COLO668 (cell line): ENCODE results near the gene CCDC174.
"Not testable (repeated sequence)": the region's sequence is repeated elsewhere in the genome, so short reads cannot be mapped to it uniquely, and the experiment has no call there.

ENCODE experiments used
- DNase-seq: peaks from one replicate; lab custom pipeline; 2025; ENCODE audit not compliant: unreplicated experiment; lab: John Stamatoyannopoulos, UW

CCDC174 gene

GRCh38 chr3:14651440-14652251 lies at the start of gene CCDC174:
Gene CCDC174, plus strand, starts transcription at chr3:14651762. Its CDS starts 75 bp downstream, at chr3:14651837.
- DNase-seq: peak; percentile 91

- DNase-seq: peak; percentile 17
Observed at GRCh38 chr3:14602006-14602803, 49.4 kb upstream of the CCDC174 start.

GRCh38 chr3:14602804-14603644 lies 48.5 kb upstream of the CCDC174 start:
- DNase-seq: peak; percentile 21

- DNase-seq: no peak
Observed at GRCh38 chr3:14605067-14605466, 46.5 kb upstream of the CCDC174 start.

GRCh38 chr3:14605744-14606143 lies 45.8 kb upstream of the CCDC174 start:
- no peak for DNase-seq

GRCh38 chr3:14606669-14607339 lies 44.8 kb upstream of the CCDC174 start:
- DNase-seq: no peak

GRCh38 chr3:14608298-14608697 lies 43.3 kb upstream of the CCDC174 start:
- no peak for DNase-seq

GRCh38 chr3:14609058-14609457 lies 42.5 kb upstream of the CCDC174 start:
- DNase-seq: not testable (repeated sequence)

GRCh38 chr3:14609506-14609905 lies 42.1 kb upstream of the CCDC174 start:
- DNase-seq: no peak

- DNase-seq: no peak
Observed at GRCh38 chr3:14609941-14610340, 41.6 kb upstream of the CCDC174 start.

GRCh38 chr3:14614189-14614588 lies 37.4 kb upstream of the CCDC174 start:
- no peak for DNase-seq

- no peak for DNase-seq
Observed at GRCh38 chr3:14614862-14615261, 36.7 kb upstream of the CCDC174 start.

GRCh38 chr3:14616606-14617507 lies 34.7 kb upstream of the CCDC174 start:
- DNase-seq: no peak

- no peak for DNase-seq
Observed at GRCh38 chr3:14617508-14618023, 34.0 kb upstream of the CCDC174 start.

- no peak for DNase-seq
Observed at GRCh38 chr3:14619605-14620004, 32.0 kb upstream of the CCDC174 start.

GRCh38 chr3:14620512-14620911 lies 31.1 kb upstream of the CCDC174 start:
- no peak for DNase-seq

GRCh38 chr3:14621093-14621492 lies 30.5 kb upstream of the CCDC174 start:
- no peak for DNase-seq

GRCh38 chr3:14622368-14622767 lies 29.2 kb upstream of the CCDC174 start:
- no peak for DNase-seq

- no peak for DNase-seq
Observed at GRCh38 chr3:14623569-14624051, 28.0 kb upstream of the CCDC174 start.
